ENCODE results near the gene SEPTIN2. TPM values are rescaled to one million over a fixed set of nuclear protein-coding genes. Genes with fewer than 3 reads are reported as not detected.
"Not testable (repeated sequence)": the region's sequence is repeated elsewhere in the genome, so short reads cannot be mapped to it uniquely, and the experiment has no call there.

The SEPTIN2 gene
- total RNA-seq, 1 donor from 2014 or later, result 74.5 TPM

GRCh38 chr2:241349941-241350340 is 34.2 kb downstream of the SEPTIN2 start:
- no peak for DNase-seq (ENCODE audit: low spot score)

GRCh38 chr2:241350530-241350877 is 34.8 kb downstream of the SEPTIN2 start:
- no peak for DNase-seq (ENCODE audit: low spot score)
- ATAC-seq, result no peak

More at GRCh38 chr2:241349941-241350340, 34.2 kb downstream of the SEPTIN2 start:
- ATAC-seq, result no peak

GRCh38 chr2:241350878-241351639 is 35.3 kb downstream of the SEPTIN2 start:
- peak; percentile 61 for ATAC-seq
- no peak for DNase-seq (ENCODE audit: low spot score)

GRCh38 chr2:241351640-241352031 is 35.9 kb downstream of the SEPTIN2 start:
- no peak for DNase-seq (ENCODE audit: low spot score)
- peak; percentile 6 for ATAC-seq

- ATAC-seq, result no peak
- no peak for DNase-seq (ENCODE audit: low spot score)
Measured at GRCh38 chr2:241352227-241352626, 36.5 kb downstream of the SEPTIN2 start.

GRCh38 chr2:241354668-241355658 is 39.2 kb downstream of the SEPTIN2 start:
- DNase-seq (ENCODE audit: low spot score) (peak; percentile 96), ATAC-seq (peak; percentile 65)

GRCh38 chr2:241355983-241356870 is 40.5 kb downstream of the SEPTIN2 start, which contains the start of gene FARP2:
FARP2 (plus strand) TSS chr2:241356285; CDS start chr2:241373108, 16,823 bp downstream.
- DNase-seq (ENCODE audit: low spot score), result peak; percentile 100
- ATAC-seq, result peak; percentile 82

GRCh38 chr2:241356871-241357260 is 41.1 kb downstream of the SEPTIN2 start:
- DNase-seq (ENCODE audit: low spot score), result no peak
- ATAC-seq, result no peak

- ATAC-seq (no peak), DNase-seq (ENCODE audit: low spot score) (no peak)
Measured at GRCh38 chr2:241357531-241357930, 41.8 kb downstream of the SEPTIN2 start.

GRCh38 chr2:241358470-241358869 is 42.7 kb downstream of the SEPTIN2 start:
- ATAC-seq (no peak), DNase-seq (ENCODE audit: low spot score) (no peak)

GRCh38 chr2:241359481-241360045 is 43.8 kb downstream of the SEPTIN2 start:
- peak; percentile 10 for ATAC-seq

GRCh38 chr2:241363426-241363825 is 47.7 kb downstream of the SEPTIN2 start:
- DNase-seq (ENCODE audit: low spot score) (no peak), ATAC-seq (peak; percentile 86)

More at GRCh38 chr2:241359481-241360045, 43.8 kb downstream of the SEPTIN2 start:
- DNase-seq (ENCODE audit: low spot score), result no peak

GRCh38 chr2:241364781-241365180 is 49.1 kb downstream of the SEPTIN2 start:
- DNase-seq (ENCODE audit: low spot score) (no peak), ATAC-seq (no peak)

- ATAC-seq (no peak), DNase-seq (ENCODE audit: low spot score) (no peak)
Measured at GRCh38 chr2:241366678-241367077, 51.0 kb downstream of the SEPTIN2 start.

GRCh38 chr2:241368643-241369042 is 52.9 kb downstream of the SEPTIN2 start:
- DNase-seq (ENCODE audit: low spot score) (no peak), ATAC-seq (no peak)

- no peak for DNase-seq (ENCODE audit: low spot score)
- ATAC-seq, result peak; percentile 24
Measured at GRCh38 chr2:241372361-241372992, 56.8 kb downstream of the SEPTIN2 start.

GRCh38 chr2:241373446-241373845 is 57.7 kb downstream of the SEPTIN2 start:
- ATAC-seq (no peak), DNase-seq (ENCODE audit: low spot score) (no peak)

GRCh38 chr2:241373906-241374305 is 58.2 kb downstream of the SEPTIN2 start:
- ATAC-seq; DNase-seq (ENCODE audit: low spot score): not testable (repeated sequence)

- no peak for ATAC-seq
- no peak for DNase-seq (ENCODE audit: low spot score)
Measured at GRCh38 chr2:241375300-241375699, 59.6 kb downstream of the SEPTIN2 start.

- peak; percentile 62 for ATAC-seq
- no peak for DNase-seq (ENCODE audit: low spot score)
Measured at GRCh38 chr2:241376808-241377207, 61.1 kb downstream of the SEPTIN2 start.

All from left lobe of liver (tissue), 2 donors.